ENCODE data around the gene STK17B.
"Not testable (repeated sequence)": the region's sequence is repeated elsewhere in the genome, so short reads cannot be mapped to it uniquely, and the experiment has no call there.

STK17B gene

GRCh38 chr2:196096982-196097745 lies 74.2 kb downstream of the STK17B start:
- Histone ChIP-seq H3K4me2 (ENCODE audit: insufficient read depth, low read length) (no peak overlapping the region), H3K27ac (ENCODE audit: low read length) (no peak overlapping the region), H3K9me3 (ENCODE audit: insufficient read depth, low read length, severe bottlenecking) (no peaks in the 10 kb centered on the region), H3K4me3 (ENCODE audit: low read depth in 1 of 2, low read length in 2 of 2) (no peak overlapping the region), H3K9ac (ENCODE audit: low read depth, low read length) (no peak overlapping the region), H4K20me1 (ENCODE audit: insufficient read depth, low read length) (no peaks in the 10 kb centered on the region), H2AFZ (ENCODE audit: low read depth, low read length) (no peak overlapping the region), H3K79me2 (ENCODE audit: insufficient read depth, low read length) (no peaks in the 10 kb centered on the region), H3K27me3 (ENCODE audit: insufficient read depth, low read length, poor library complexity) (no peaks in the 10 kb centered on the region), H3K36me3 (ENCODE audit: insufficient read depth, low read length) (no peaks in the 10 kb centered on the region), H3K4me1 (ENCODE audit: insufficient read depth, low read length) (no peaks in the 10 kb centered on the region)
- no peak for DNase-seq
- no peak for ATAC-seq (ENCODE audit: insufficient read depth, low read depth)
- no peak for TF ChIP-seq CTCF (IDR thresholded peaks at IDR 0.05; ENCODE audit: borderline replicate concordance, extremely low read depth, low read length, poor library complexity, severe bottlenecking)
- TF ChIP-seq EZH2 (IDR thresholded peaks at IDR 0.05; ENCODE audit: borderline replicate concordance, low read depth, low read length, severe bottlenecking) = no peak

- Histone ChIP-seq H3K79me2 (ENCODE audit: insufficient read depth, low read length) (no peaks in the 10 kb centered on the region), H4K20me1 (ENCODE audit: insufficient read depth, low read length) (no peaks in the 10 kb centered on the region), H3K4me1 (ENCODE audit: insufficient read depth, low read length) (no peaks in the 10 kb centered on the region), H3K36me3 (ENCODE audit: insufficient read depth, low read length) (no peaks in the 10 kb centered on the region), H3K27ac (ENCODE audit: low read length) (no peak overlapping the region), H3K4me3 (ENCODE audit: low read depth in 1 of 2, low read length in 2 of 2) (no peak overlapping the region), H3K27me3 (ENCODE audit: insufficient read depth, low read length, poor library complexity) (no peaks in the 10 kb centered on the region), H3K4me2 (ENCODE audit: insufficient read depth, low read length) (no peak overlapping the region), H2AFZ (ENCODE audit: low read depth, low read length) (no peak overlapping the region), H3K9me3 (ENCODE audit: insufficient read depth, low read length, severe bottlenecking) (no peaks in the 10 kb centered on the region), H3K9ac (ENCODE audit: low read depth, low read length) (no peak overlapping the region)
- DNase-seq = no peak
- TF ChIP-seq CTCF (IDR thresholded peaks at IDR 0.05; ENCODE audit: borderline replicate concordance, extremely low read depth, low read length, poor library complexity, severe bottlenecking) (no peak), EZH2 (IDR thresholded peaks at IDR 0.05; ENCODE audit: borderline replicate concordance, low read depth, low read length, severe bottlenecking) (no peak)
- no peak for ATAC-seq (ENCODE audit: insufficient read depth, low read depth)
These were observed 75.1 kb downstream of the STK17B start for GRCh38 chr2:196096264-196096663.

GRCh38 chr2:196089448-196089847 lies 81.9 kb downstream of the STK17B start:
- not testable (repeated sequence) for ATAC-seq (ENCODE audit: insufficient read depth, low read depth); H3K36me3 ChIP-seq (ENCODE audit: insufficient read depth, low read length); H3K27ac ChIP-seq (ENCODE audit: low read length); H3K4me1 ChIP-seq (ENCODE audit: insufficient read depth, low read length); H4K20me1 ChIP-seq (ENCODE audit: insufficient read depth, low read length); DNase-seq; H2AFZ ChIP-seq (ENCODE audit: low read depth, low read length); H3K9ac ChIP-seq (ENCODE audit: low read depth, low read length); H3K9me3 ChIP-seq (ENCODE audit: insufficient read depth, low read length, severe bottlenecking); H3K4me3 ChIP-seq (ENCODE audit: low read depth in 1 of 2, low read length in 2 of 2); H3K4me2 ChIP-seq (ENCODE audit: insufficient read depth, low read length); H3K27me3 ChIP-seq (ENCODE audit: insufficient read depth, low read length, poor library complexity); H3K79me2 ChIP-seq (ENCODE audit: insufficient read depth, low read length)

- Histone ChIP-seq H3K4me3 (ENCODE audit: low read depth in 1 of 2, low read length in 2 of 2) (no peak overlapping the region), H3K4me1 (ENCODE audit: insufficient read depth, low read length) (no peaks in the 10 kb centered on the region), H3K79me2 (ENCODE audit: insufficient read depth, low read length) (no peaks in the 10 kb centered on the region), H3K27me3 (ENCODE audit: insufficient read depth, low read length, poor library complexity) (no peaks in the 10 kb centered on the region), H3K4me2 (ENCODE audit: insufficient read depth, low read length) (no peak overlapping the region), H3K9me3 (ENCODE audit: insufficient read depth, low read length, severe bottlenecking) (peaks cover 10% of the 10 kb centered on the region), H3K9ac (ENCODE audit: low read depth, low read length) (no peak overlapping the region), H4K20me1 (ENCODE audit: insufficient read depth, low read length) (no peaks in the 10 kb centered on the region), H2AFZ (ENCODE audit: low read depth, low read length) (no peak overlapping the region), H3K36me3 (ENCODE audit: insufficient read depth, low read length) (no peaks in the 10 kb centered on the region), H3K27ac (ENCODE audit: low read length) (no peak overlapping the region)
- ATAC-seq (ENCODE audit: insufficient read depth, low read depth) = no peak
- TF ChIP-seq EZH2 (IDR thresholded peaks at IDR 0.05; ENCODE audit: borderline replicate concordance, low read depth, low read length, severe bottlenecking) = no peak
- DNase-seq = no peak
These were observed 83.2 kb downstream of the STK17B start for GRCh38 chr2:196088203-196088602.
